Measurements from ENCODE around the gene NAALADL2.
"Not testable (repeated sequence)": the region's sequence is repeated elsewhere in the genome, so short reads cannot be mapped to it uniquely, and the experiment has no call there.

DNA sequence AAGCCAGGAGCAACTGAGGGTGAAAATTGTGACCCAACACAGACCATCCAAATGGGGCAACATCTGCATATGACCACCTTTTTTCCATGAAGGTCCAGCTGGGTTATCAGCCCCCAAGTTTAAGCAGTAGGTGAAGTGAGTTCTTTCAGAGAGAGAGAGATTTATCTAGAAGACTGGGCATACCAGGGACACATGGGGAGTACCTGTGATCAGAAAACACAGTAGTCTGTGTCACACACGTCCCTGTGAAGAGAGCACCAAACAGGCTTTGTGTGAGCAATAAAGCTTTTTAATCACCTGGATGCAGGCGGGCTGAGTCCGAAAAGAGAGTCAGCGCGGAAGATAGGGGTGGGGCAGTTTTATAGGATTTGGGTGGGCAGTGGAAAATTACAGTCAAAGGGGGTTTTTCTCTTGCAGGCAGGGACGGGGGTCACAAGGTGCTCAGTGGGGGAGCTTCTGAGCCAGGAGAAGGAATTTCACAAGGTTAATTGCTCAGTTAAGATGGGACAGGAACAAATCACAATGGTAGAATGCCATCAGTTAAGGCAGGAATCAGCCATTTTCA is 966.0 kb downstream of the NAALADL2 start:
- TF ChIP-seq, protein P1, sequence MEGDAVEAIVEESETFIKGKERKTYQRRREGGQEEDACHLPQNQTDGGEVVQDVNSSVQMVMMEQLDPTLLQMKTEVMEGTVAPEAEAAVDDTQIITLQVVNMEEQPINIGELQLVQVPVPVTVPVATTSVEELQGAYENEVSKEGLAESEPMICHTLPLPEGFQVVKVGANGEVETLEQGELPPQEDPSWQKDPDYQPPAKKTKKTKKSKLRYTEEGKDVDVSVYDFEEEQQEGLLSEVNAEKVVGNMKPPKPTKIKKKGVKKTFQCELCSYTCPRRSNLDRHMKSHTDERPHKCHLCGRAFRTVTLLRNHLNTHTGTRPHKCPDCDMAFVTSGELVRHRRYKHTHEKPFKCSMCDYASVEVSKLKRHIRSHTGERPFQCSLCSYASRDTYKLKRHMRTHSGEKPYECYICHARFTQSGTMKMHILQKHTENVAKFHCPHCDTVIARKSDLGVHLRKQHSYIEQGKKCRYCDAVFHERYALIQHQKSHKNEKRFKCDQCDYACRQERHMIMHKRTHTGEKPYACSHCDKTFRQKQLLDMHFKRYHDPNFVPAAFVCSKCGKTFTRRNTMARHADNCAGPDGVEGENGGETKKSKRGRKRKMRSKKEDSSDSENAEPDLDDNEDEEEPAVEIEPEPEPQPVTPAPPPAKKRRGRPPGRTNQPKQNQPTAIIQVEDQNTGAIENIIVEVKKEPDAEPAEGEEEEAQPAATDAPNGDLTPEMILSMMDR (IDR thresholded peaks at IDR 0.05; ENCODE audit: poor library complexity), result not testable (repeated sequence)
- not testable (repeated sequence) for TF ChIP-seq EZH2 (IDR thresholded peaks at IDR 0.05; ENCODE audit: borderline replicate concordance); EZH2phosphoT487 (IDR thresholded peaks at IDR 0.05; ENCODE audit: low read depth, severe bottlenecking, unreplicated experiment)

Measured in hepatocyte (in vitro differentiated cells).